GM12878 (cell line): ENCODE results near the gene LRRN4.

ENCODE experiments used
- BACH1 ChIP-seq: fragments of 450-650 bp; IDR thresholded peaks from 2 replicates; pipeline ENCODE4 v1.6.1; 2017; ENCODE audit warnings: mild to moderate bottlenecking, borderline replicate concordance
- CREB1 ChIP-seq: IDR thresholded peaks from 2 replicates; pipeline ENCODE4 v1.6.1; 2012; ENCODE audit warnings: low read depth, mild to moderate bottlenecking, inconsistent platforms
- EZH2 ChIP-seq: IDR thresholded peaks from 2 replicates; pipeline ENCODE4 v1.6.1; 2012; ENCODE audit warnings: low read depth, mild to moderate bottlenecking, control low read depth, inconsistent platforms, low read length, borderline replicate concordance; ENCODE audit not compliant: control insufficient read depth
- HCFC1 ChIP-seq: fragments of 150-350 bp; IDR thresholded peaks from 2 replicates; pipeline ENCODE4 v1.6.1; 2014; ENCODE audit warnings: low read length
- NFIC ChIP-seq: IDR thresholded peaks from 2 replicates; pipeline ENCODE4 v1.6.1; 2012; ENCODE audit warnings: low read depth, mild to moderate bottlenecking, inconsistent platforms, low read length, moderate library complexity
- RFX5 ChIP-seq: IDR thresholded peaks from 2 replicates; pipeline ENCODE4 v1.6.1; 2011; ENCODE audit warnings: low read depth, low read length, improper control_type of control experiment
- TARDBP ChIP-seq: IDR thresholded peaks from 2 replicates; pipeline ENCODE4 v1.6.1; 2016; ENCODE audit warnings: borderline replicate concordance
- TCF7 ChIP-seq: IDR thresholded peaks from 2 replicates; pipeline ENCODE4 v1.6.1; 2014; ENCODE audit warnings: antibody characterized with exemption, borderline replicate concordance
- TF ChIP-seq, protein P1 (sequence below): IDR thresholded peaks from 2 replicates; pipeline ENCODE4 v1.6.1; 2012; ENCODE audit warnings: low read depth, low read length, improper control_type of control experiment

DNA sequence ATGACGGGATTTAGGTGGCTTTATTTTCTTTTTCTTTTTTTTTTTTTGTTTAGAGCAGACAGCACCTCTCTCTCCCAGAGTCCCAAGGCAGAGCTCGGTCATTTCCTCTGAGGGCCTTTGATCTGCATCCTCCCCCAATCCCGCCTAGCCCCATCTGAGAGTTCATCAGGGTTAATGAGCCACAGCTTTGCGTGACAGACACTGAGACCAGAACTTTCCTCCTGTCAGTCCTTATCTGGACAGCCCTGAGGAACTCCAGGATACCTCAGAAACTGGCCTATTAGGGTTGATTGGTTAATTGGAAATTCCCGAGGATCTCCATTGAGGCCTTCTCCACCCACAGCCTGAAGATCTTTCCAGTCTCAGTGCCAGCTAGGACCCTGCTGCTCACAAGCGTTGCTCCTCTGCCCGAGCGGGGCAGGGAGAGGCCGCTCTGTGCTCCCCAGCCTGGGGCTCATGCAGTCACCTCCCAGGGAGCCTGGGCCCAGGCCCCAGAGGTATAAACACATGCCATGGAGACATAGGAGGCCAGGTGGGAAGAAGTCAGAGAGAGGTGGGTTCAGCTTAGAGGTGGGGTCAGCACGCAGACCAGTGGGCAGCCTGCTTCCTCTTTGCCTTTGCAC, 1.4 kb upstream of the LRRN4 start:
- TF ChIP-seq RFX5 = no peak
- no peak for TF ChIP-seq NFIC
- no peak for TF ChIP-seq TARDBP
- TF ChIP-seq, protein P1, sequence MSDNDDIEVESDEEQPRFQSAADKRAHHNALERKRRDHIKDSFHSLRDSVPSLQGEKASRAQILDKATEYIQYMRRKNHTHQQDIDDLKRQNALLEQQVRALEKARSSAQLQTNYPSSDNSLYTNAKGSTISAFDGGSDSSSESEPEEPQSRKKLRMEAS = no peak
- TF ChIP-seq TCF7 = no peak
- TF ChIP-seq BACH1 = no peak
- no peak for TF ChIP-seq CREB1
- no peak for TF ChIP-seq HCFC1
- no peak for TF ChIP-seq EZH2
